GM12878 (cell line): ENCODE measurements around the gene CSF1R. TPM values are rescaled to one million over a fixed set of nuclear protein-coding genes. Genes with fewer than 3 reads are reported as not detected.

Experiments
- BCL3 ChIP-seq: IDR thresholded peaks from 2 replicates; pipeline ENCODE4 v1.6.1; 2011; ENCODE audit warnings: borderline replicate concordance, low read depth, mild to moderate bottlenecking, moderate library complexity, low read length; ENCODE audit not compliant: insufficient read depth, poor library complexity, severe bottlenecking
- CBX5 ChIP-seq: sonication (generic); IDR thresholded peaks from 2 replicates; pipeline ENCODE4 v1.6.1; 2016; ENCODE audit warnings: low read depth, moderate library complexity, mild to moderate bottlenecking, inconsistent platforms
- CHD4 ChIP-seq: fragments of 200-600 bp; sonication (generic); IDR thresholded peaks from 2 replicates; pipeline ENCODE4 v1.6.1; 2016; ENCODE audit warnings: mild to moderate bottlenecking
- CREB1 ChIP-seq: IDR thresholded peaks from 2 replicates; pipeline ENCODE4 v1.6.1; 2012; ENCODE audit warnings: low read depth, mild to moderate bottlenecking, inconsistent platforms
- CREM ChIP-seq: IDR thresholded peaks from 2 replicates; pipeline ENCODE4 v1.6.1; 2014; ENCODE audit warnings: antibody characterized with exemption, low read depth
- EGR1 ChIP-seq, 2 experiments: IDR thresholded peaks; 1 replicate in 1 of 2; 2 replicates in 1 of 2; pipeline ENCODE4 v1.6.1; 2011 to 2012; ENCODE audit warnings: low read depth in 2 of 2, low read length in 2 of 2, borderline replicate concordance in 1 of 2, mild to moderate bottlenecking in 1 of 2, moderate library complexity in 1 of 2
- EZH2 ChIP-seq: IDR thresholded peaks from 2 replicates; pipeline ENCODE4 v1.6.1; 2012; ENCODE audit warnings: low read depth, mild to moderate bottlenecking, control low read depth, inconsistent platforms, low read length, borderline replicate concordance; ENCODE audit not compliant: control insufficient read depth
- JUNB ChIP-seq: IDR thresholded peaks from 2 replicates; pipeline ENCODE4 v1.6.1; 2016; ENCODE audit warnings: antibody characterized with exemption, mild to moderate bottlenecking
- JUND ChIP-seq: IDR thresholded peaks from 2 replicates; pipeline ENCODE4 v1.6.1; 2012; ENCODE audit warnings: low read depth, mild to moderate bottlenecking, low read length, improper control_type of control experiment, moderate library complexity
- NFYB ChIP-seq: IDR thresholded peaks from 2 replicates; pipeline ENCODE4 v1.6.1; 2011; ENCODE audit warnings: low read depth, mild to moderate bottlenecking, low read length, improper control_type of control experiment, moderate library complexity; ENCODE audit not compliant: insufficient read depth
- NR2F1 ChIP-seq: fragments of 450-650 bp; conservative IDR thresholded peaks from 2 replicates; pipeline ENCODE4 v1.6.1; 2017; ENCODE audit warnings: mild to moderate bottlenecking
- POLR2A ChIP-seq: IDR thresholded peaks from 2 replicates; pipeline ENCODE4 v1.6.1; 2011; ENCODE audit warnings: low read depth, mild to moderate bottlenecking, low read length
- RUNX3 ChIP-seq: IDR thresholded peaks from 2 replicates; pipeline ENCODE4 v1.6.1; 2012; ENCODE audit warnings: low read length, inconsistent platforms
- SMAD5 ChIP-seq: IDR thresholded peaks from 2 replicates; pipeline ENCODE4 v1.6.1; 2016; ENCODE audit warnings: antibody characterized with exemption, low read depth
- YY1 ChIP-seq: IDR thresholded peaks from 2 replicates; pipeline ENCODE4 v1.6.1; 2011; ENCODE audit warnings: low read depth, mild to moderate bottlenecking, low read length
- ZBTB40 ChIP-seq: fragments of 450-650 bp; IDR thresholded peaks from 2 replicates; pipeline ENCODE4 v1.6.1; 2016; ENCODE audit warnings: mild to moderate bottlenecking, moderate library complexity, borderline replicate concordance
- ZNF24 ChIP-seq: fragments of 450-650 bp; IDR thresholded peaks from 2 replicates; pipeline ENCODE4 v1.6.1; 2017; ENCODE audit warnings: antibody characterized with exemption, mild to moderate bottlenecking
- polyA plus RNA-seq, 11 experiments: library from polyadenylated mRNA; depleted of rRNA in 4 of 11; unstranded in 6 of 11; stranded (reverse) in 5 of 11; fragments of >200 nt; fragmentation: Nextera tagmentation in 4 of 11; fragmentation: Illumina TruSeq in 1 of 11; extraction: Ambion mirVana in 4 of 11; extraction: Trizol in 1 of 11; gene quantifications; 1 replicate in 1 of 11; 2 replicates in 10 of 11; pipeline versions ENCODE4 v1.2.1 to v1.2.3, GENCODE V29; 2011 to 2016; ENCODE audit warnings: inconsistent platforms in 2 of 11, missing spikeins in 2 of 11, low read depth in 1 of 11
- total RNA-seq, 4 experiments: library from RNA; depleted of rRNA in 3 of 4; stranded (reverse); fragments of >200 nt in 3 of 4; fragmentation: Illumina TruSeq in 1 of 4; extraction: Trizol in 1 of 4; gene quantifications; 2 replicates each; pipeline versions ENCODE4 v1.2.1 to v1.2.3, GENCODE V29; 2013 to 2021
- TF ChIP-seq, protein P1 (sequence below): IDR thresholded peaks from 2 replicates; pipeline ENCODE4 v1.6.1; 2012; ENCODE audit warnings: low read depth, low read length, improper control_type of control experiment
- TF ChIP-seq, protein P2 (sequence below): fragments of 450-650 bp; formaldehyde crosslinking; IDR thresholded peaks from 2 replicates; pipeline ENCODE4 v1.4.0; 2022; ENCODE audit warnings: mild to moderate bottlenecking, moderate library complexity

The CSF1R gene
- total and polyA plus RNA-seq, 10 of the 15 experiments (the other 5 are each of a cell fraction or from before 2014, with no cell fraction given): 0.35 to 3.6 (median 1.2) TPM

DNA sequence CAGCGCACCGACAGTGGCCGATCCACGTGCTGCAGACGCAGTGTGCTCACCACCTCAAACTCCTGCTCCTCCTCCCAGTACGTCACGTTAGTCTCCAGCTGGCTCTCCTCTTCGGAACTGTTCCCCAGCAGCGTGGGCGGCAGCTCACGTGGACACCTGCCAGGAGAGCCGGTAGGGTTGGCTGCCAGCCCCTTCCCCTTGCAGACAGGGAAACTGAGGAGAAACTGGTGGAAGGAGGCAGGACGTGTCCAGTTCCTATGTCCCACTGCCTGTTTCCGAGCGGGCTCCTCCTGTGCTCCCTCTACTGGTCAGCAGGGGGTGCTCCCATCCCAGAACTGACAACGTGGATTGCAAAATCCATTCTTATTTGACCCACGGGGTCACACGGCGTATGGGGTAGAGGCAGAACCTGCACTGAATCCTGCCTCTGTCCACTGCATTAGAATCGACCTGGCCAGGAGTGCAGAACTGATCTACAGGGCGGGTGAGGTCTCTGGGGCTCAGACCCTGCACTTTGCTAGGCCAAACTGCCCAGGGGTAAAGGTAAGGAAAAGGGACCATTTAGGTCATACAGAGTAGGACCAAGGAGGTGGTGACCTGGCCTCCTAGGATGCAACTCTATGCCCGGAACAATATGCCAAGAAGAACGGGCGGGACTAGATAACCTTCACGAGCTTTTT, 43.6 kb upstream of the CSF1R start (continued):
- TF ChIP-seq CREB1 (0 out of 2 replicates have a peak, but pooled peaks have one; percentile 15), EZH2 (no peak), NFYB (no peak), CREM (no peak), YY1 (peak; percentile 67; the same call in 1 of the 2 replicates), JUNB (no peak), POLR2A (no peak), BCL3 (no peak), RUNX3 (no peak), CBX5 (no peak), ZNF24 (no peak), EGR1 (IDR thresholded peaks at IDR 0.05; ENCODE audit: borderline replicate concordance in 1 of 2, low read depth in 2 of 2, low read length in 2 of 2) (no peak), NR2F1 (peak; percentile 96), SMAD5 (no peak), ZBTB40 (no peak), CHD4 (no peak), JUND (no peak)
- TF ChIP-seq, protein P1, sequence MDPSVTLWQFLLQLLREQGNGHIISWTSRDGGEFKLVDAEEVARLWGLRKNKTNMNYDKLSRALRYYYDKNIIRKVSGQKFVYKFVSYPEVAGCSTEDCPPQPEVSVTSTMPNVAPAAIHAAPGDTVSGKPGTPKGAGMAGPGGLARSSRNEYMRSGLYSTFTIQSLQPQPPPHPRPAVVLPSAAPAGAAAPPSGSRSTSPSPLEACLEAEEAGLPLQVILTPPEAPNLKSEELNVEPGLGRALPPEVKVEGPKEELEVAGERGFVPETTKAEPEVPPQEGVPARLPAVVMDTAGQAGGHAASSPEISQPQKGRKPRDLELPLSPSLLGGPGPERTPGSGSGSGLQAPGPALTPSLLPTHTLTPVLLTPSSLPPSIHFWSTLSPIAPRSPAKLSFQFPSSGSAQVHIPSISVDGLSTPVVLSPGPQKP: no peak
- TF ChIP-seq, protein P2, sequence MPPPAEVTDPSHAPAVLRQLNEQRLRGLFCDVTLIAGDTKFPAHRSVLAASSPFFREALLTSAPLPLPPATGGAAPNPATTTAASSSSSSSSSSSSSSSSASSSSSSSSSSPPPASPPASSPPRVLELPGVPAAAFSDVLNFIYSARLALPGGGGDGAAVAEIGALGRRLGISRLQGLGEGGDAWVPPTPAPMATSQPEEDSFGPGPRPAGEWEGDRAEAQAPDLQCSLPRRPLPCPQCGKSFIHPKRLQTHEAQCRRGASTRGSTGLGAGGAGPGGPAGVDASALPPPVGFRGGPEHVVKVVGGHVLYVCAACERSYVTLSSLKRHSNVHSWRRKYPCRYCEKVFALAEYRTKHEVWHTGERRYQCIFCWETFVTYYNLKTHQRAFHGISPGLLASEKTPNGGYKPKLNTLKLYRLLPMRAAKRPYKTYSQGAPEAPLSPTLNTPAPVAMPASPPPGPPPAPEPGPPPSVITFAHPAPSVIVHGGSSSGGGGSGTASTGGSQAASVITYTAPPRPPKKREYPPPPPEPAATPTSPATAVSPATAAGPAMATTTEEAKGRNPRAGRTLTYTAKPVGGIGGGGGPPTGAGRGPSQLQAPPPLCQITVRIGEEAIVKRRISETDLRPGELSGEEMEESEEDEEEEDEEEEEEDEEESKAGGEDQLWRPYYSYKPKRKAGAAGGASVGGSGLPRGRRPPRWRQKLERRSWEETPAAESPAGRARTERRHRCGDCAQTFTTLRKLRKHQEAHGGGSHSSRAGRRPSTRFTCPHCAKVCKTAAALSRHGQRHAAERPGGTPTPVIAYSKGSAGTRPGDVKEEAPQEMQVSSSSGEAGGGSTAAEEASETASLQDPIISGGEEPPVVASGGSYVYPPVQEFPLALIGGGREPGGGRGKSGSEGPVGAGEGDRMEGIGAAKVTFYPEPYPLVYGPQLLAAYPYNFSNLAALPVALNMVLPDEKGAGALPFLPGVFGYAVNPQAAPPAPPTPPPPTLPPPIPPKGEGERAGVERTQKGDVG (CRISPR knock-in tag): no peak
